ENCODE results near the gene CYP4F8.

- TF ChIP-seq, protein P1, sequence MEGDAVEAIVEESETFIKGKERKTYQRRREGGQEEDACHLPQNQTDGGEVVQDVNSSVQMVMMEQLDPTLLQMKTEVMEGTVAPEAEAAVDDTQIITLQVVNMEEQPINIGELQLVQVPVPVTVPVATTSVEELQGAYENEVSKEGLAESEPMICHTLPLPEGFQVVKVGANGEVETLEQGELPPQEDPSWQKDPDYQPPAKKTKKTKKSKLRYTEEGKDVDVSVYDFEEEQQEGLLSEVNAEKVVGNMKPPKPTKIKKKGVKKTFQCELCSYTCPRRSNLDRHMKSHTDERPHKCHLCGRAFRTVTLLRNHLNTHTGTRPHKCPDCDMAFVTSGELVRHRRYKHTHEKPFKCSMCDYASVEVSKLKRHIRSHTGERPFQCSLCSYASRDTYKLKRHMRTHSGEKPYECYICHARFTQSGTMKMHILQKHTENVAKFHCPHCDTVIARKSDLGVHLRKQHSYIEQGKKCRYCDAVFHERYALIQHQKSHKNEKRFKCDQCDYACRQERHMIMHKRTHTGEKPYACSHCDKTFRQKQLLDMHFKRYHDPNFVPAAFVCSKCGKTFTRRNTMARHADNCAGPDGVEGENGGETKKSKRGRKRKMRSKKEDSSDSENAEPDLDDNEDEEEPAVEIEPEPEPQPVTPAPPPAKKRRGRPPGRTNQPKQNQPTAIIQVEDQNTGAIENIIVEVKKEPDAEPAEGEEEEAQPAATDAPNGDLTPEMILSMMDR (IDR thresholded peaks at IDR 0.05) = no peak
- TF ChIP-seq POLR2A (IDR thresholded peaks at IDR 0.05) = no peak
Measured at GRCh38 chr19:15595069-15595468, 19.9 kb upstream of the CYP4F8 start.

All from lower leg skin (tissue), 3 donors.